Skin epidermis (tissue), 12 donors: Measurements from ENCODE around the gene ST8SIA5.
A peak's percentile ranks its signal among the peaks of the same experiment; 100 is the strongest.

Experiments
- H3K27ac ChIP-seq, 21 experiments: fragments of 200-600 bp; sonication (generic) in 11 of 21; one replicate each; pipeline ENCODE4 v1.5.0; 2020; ENCODE audit warnings: mild to moderate bottlenecking in 3 of 21, inconsistent platforms in 2 of 21, moderate library complexity in 2 of 21
- H3K4me3 ChIP-seq, 7 experiments: fragments of 200-600 bp; sonication (generic) in 2 of 7; one replicate each; pipeline ENCODE4 v1.5.0; 2020; ENCODE audit warnings: inconsistent platforms in 2 of 7, mild to moderate bottlenecking in 2 of 7, moderate library complexity in 1 of 7

The ST8SIA5 gene

DNA sequence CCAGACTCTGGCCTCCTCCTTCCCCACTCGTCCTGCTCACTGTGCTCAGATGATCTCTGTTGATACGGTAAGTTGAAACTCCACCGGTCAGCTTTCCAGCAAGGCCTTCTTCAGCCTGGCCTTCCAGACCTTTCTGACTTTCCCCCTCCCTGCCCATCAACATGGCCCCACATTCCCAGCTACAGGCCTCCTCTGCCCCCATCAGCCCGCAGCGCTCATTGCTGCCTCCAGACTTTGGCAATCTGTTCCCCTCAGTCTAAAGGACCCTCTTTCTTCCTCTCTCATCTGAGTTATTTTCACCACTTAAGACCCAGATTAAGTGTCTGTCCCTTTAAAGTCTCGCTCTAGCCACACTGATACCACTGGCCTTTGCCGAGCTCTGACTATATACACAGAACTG lies 110.4 kb downstream of the ST8SIA5 start:
- H3K27ac ChIP-seq, result no peak overlapping the region
- H3K4me3 ChIP-seq, result no peak overlapping the region

DNA sequence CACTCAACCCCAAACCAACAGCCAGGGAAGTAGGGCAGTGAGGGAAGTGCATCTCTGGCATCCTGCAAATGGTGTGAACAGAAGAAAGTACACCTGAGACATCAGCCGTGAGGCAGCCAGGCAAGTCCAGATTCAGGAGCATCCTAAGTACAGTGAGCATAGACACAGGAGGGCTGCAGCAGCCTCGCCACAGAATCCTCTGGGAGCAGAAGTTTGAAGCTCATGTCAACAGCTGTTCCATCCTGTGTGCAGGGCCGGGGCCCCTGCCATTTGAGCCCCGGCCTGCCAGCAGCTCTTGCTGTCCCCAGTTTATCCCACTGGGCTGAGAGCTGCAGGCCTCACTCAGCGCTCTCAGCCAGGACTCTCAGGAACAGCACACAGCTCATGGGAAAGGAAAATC lies 114.3 kb downstream of the ST8SIA5 start:
- H3K4me3 ChIP-seq, result no peak overlapping the region
- H3K27ac ChIP-seq, result no peak overlapping the region

DNA sequence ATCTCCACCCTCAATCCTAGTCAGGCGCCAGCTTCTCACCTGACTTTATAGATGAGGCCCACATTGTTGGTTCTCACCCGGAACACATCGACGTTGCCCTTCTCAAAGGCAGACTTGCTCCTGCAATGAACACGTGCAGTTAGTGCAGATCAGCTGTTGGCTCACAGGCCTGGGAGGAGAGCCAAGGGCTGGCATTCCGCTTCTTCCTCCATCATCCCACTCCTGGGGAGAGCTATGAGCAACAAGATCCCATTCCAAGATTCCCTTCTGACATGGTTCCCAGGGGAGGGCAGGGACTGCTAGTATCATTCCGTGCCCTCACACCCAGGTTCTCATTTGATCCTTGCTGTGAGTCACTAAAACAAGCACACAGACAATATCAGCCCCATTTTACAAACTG lies 114.9 kb downstream of the ST8SIA5 start:
- no peak overlapping the region for H3K4me3 ChIP-seq
- H3K27ac ChIP-seq, result no peak overlapping the region

DNA sequence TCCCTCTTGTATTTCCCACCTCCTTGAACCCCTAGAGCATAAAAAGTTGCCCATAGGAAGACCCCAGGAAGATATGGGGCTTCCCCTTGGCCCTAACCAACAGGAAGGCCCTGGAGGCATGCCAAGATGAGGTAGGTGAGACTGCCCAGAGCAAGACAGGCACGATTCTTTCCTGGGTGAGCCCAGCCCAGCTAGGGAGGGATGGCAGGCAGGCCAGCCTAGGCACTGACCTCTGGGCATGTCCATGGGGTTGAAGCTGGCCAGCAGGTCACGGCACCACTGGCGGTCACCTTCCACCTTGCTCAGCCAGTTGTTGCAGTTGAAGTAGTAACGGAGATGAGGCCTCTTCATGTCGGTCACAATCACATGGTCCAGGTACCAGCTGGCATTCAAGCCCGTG lies 117.5 kb downstream of the ST8SIA5 start:
- H3K4me3 ChIP-seq, result no peak overlapping the region
- no peak overlapping the region for H3K27ac ChIP-seq

DNA sequence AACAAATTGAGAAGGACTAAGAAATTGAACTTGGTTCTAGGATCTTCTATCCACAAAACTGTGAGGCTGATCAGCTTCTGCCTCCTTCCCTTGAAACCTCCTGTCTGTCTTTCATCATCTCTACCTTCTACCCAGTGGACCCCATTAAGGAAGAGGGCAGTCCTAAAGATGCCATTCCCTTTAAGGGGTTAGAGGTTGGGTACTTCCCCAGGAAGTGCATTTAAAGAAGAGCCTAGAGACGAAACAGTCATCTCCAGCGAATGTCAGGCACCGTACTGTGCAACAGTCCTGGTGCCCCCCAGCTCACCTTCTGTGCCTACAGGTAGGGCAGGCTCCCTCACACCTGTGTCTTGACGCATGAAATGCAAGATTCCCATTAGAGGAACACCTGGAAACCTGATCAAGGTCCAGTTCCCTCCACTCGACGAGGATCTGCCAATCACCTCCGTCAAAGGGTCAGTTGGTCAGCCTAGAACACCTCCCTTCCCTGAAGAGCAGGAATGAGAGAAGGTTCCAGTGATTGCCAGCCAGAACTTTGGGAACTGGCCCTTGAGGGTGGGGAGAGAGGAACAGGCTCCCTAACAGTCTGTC lies 120.7 kb downstream of the ST8SIA5 start:
- no peak overlapping the region for H3K4me3 ChIP-seq
- no peak overlapping the region for H3K27ac ChIP-seq

DNA sequence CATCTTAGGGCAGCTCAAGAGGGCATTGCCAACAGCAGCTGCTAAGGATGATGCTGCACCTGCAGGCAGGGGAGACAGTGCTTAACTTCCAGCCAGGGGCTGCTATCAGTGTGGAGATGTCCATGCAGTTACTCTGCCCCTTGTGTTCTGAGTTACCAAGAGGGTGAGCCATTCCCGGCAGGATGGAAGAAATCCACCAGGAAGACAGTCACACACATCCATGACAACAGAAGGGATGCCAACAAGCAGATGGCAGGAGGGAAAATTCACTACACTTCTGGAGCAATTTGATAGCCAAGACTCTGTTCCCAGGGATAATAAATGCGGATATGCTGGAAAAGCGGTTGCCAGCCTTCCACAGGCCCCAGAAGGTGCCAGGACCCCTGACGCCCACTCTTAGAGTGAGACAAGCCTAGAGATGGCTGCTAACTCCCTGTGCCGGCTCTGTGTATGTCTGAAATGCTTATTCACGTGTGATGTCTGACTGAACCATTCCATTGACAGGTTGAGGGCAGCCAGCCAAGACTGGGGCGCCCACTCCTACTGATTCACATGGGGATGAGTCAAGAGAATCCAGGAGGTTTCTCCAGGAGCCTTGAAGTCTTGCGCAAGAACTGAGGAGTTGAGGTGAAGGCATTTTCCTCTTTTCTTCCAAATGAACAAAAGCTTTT lies 124.3 kb downstream of the ST8SIA5 start:
- Histone ChIP-seq H3K27ac (no peak overlapping the region), H3K4me3 (no peak overlapping the region)

DNA sequence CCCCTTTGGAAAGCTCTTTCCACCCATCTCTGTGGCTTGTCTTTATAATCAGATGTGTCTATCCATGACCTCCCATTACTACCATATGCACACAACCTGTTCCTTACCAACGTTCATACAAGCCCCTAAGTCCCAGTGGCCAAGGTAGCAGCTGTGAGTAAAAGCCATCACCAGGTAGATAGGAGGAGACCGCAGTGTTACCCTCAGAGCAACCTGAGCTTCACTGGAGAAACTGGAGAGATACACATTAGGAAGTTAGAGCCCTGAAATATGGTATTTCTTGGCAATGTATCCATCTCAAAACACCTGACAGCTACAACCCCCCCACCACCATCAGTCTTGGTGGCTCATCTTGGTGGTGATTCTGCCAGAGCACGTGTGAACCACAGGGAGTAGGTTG lies 125.9 kb downstream of the ST8SIA5 start:
- Histone ChIP-seq H3K4me3 (no peak overlapping the region), H3K27ac (no peak overlapping the region)

DNA sequence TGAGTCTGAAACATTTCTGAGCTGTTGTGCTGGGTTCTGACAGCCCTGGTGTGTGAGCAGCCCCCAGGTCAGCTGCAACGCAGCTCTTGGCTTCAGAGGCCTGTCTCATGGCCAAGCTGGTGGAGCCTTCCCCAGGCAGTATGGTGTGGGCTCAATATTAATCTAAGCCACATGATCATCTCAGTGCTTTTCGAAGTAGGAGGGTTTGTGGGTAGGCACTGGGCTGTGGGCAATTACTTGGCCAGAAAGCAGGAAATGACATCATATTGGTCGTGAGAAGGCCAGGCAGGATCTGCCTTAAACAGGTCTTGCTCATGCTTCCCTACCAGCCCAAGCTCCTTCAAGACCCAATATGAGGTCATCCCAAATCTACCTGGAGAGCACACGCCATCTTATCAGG lies 126.7 kb downstream of the ST8SIA5 start:
- no peak overlapping the region for H3K4me3 ChIP-seq
- H3K27ac ChIP-seq, result no peak overlapping the region

DNA sequence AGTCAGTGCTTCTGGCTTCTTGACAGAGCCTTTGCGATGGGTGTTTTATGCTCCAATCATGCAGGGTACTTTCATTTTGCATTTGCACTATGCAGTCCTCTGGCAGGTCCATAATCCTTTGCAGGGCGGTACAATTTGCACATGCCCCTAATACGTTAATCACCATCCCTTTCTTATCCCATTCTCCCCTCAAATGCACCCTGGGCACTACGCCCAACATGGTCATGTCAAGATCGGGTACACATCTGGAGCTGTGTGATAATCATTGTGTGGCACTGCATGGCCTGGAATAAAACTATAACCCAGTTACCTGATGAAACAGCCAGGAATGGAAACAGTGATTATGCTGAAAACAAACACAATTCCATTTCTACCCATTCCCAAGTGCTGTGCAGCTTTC lies 127.5 kb downstream of the ST8SIA5 start:
- H3K27ac ChIP-seq, result no peak overlapping the region
- no peak overlapping the region for H3K4me3 ChIP-seq

DNA sequence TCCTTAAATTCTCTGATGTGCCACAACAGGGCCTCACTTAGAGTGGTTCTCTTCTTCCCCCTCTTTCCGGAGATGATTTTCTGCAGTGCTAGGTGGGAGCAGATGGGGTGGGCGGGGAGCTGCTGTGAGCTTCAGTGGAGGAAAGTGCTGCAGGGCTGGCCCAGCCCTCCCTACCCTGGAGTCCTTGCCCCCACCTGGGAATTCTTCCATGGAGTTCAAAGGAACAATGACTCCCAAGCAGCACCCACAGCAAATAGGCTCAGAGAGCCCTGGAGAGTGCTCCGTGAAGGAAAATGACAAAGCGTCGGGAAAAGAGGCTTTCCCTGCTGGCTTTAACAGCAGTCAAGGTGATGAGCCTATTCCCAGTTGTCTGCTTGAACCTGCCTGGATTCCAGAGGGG lies 128.6 kb downstream of the ST8SIA5 start:
- no peak overlapping the region for H3K4me3 ChIP-seq
- H3K27ac ChIP-seq, result no peak overlapping the region

DNA sequence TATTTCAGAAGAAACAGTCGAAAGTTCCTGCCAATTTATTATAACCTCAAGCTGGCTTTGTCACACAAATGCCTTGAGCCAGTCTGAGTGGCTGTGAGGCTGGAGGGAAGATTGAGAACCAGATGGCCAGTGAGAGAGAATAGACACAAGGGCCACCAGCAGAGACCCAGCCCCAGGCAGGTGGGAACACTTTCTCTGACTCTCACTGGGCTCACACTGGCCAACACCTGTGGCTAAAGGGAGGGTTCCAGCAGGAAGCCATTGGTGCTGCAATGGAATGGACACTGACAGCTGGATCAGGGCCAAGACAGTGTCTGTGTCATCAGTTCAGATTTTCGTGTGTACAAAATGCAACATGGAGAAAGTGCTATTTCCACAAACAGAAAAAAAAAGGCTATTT lies 129.7 kb downstream of the ST8SIA5 start:
- H3K4me3 ChIP-seq, result no peak overlapping the region
- no peak overlapping the region for H3K27ac ChIP-seq

DNA sequence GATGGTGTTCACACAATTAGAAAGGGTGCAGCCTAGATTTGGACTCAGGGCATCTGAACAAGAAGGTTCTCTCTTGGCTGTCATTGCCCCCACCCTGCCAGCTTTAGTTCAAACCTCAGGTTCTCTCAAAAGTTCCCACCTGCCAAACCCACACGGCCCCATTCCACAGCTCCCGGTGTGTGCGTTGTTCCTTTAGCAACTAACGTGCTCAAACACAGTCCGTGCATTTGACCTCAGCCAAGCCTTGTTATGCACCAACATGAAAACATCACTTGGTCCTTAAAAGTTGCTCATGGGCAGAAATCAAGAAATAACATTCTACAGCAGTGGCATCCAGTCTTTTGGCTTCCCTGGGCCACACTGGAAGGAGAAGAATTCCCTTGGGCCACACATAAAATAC lies 131.8 kb downstream of the ST8SIA5 start:
- no peak overlapping the region for H3K4me3 ChIP-seq

DNA sequence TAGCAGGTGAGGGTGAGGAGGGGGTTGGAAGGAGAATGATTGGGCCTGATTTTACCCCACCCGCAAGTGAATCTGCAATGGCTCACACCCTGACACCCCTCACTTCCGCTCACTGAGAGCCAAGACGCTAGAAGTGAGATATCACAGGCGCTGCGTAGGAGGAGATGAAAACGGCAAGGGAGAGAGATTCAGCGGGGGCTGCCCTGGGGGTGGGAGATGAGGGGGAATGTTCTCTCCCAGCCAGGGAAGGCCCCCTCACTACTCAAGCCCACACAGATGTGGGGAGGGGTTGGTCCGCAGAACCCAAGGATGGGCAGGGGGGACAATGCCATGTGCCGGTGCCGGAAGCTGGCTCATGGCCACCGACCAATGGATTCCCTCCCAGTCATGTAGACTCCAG lies 132.7 kb downstream of the ST8SIA5 start:
- H3K27ac ChIP-seq, result no peak overlapping the region
- no peak overlapping the region for H3K4me3 ChIP-seq

More for the DNA sequence above, 131.8 kb downstream of the ST8SIA5 start:
- H3K27ac ChIP-seq, result no peak overlapping the region

DNA sequence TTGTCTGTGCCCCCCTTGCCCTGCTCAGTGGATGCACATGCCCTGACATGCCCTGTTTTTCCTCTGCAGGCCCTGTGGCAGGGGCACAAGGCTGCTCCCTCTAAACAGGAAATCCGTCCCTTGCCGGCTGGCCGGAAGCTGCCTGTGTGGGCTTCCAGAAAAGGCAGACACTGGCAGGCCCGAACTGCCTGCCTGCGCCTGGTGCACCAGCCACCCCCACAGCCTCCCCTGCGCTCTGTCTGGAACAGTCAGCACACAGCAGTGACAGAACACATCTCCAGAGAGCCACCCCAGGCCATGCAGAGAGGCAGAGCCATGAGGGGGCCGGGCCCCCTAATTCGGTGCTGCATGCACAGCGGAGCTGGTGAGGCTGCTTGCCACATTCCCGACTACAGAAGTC lies 133.3 kb downstream of the ST8SIA5 start:
- H3K27ac ChIP-seq, result peak overlapping the region in 3 of 21 experiments; percentile 13 to 54 (median 14)
- H3K4me3 ChIP-seq, result no peak overlapping the region

DNA sequence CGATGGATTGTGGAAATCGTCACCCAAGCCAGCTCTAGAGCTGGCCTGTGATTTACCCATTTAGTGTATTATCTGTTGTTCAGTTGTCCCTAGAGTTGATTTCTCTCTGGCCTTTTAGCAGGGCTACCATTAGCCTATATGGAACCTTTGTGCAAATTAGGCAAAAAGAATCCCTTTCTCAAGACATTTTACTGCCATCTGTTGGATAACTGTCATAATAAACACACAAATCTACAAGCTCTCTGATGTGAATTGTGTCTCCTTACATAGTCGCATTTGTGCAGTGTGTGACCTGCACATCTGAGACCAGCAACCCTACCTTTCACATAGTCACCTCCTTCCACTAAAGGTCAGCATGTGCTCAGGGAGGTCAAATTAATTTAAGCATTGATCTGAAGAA lies 133.9 kb downstream of the ST8SIA5 start:
- H3K4me3 ChIP-seq, result no peak overlapping the region
- H3K27ac ChIP-seq, result peak overlapping the region in 1 of 21 experiments; percentile 54

DNA sequence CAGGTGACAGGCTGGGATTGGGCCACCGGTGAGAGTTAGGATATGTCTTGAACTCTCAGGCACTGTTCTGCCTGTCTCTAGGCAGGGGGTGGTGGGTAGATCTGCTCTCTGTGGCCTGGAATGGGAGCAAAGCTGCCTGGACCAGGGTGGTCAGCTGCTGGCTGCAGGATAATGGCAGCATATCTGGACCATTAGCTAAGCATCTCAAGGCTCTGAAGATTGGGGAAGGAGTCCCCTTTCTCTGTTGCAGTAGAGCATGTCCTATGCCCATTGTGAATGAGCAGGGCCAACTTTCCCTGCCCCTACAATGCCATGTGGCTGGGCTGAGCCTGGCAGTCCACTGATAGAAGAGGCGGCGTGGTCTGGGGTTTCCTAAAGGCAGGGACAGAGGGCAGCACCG lies 134.4 kb downstream of the ST8SIA5 start:
- no peak overlapping the region for H3K27ac ChIP-seq
- H3K4me3 ChIP-seq, result no peak overlapping the region

DNA sequence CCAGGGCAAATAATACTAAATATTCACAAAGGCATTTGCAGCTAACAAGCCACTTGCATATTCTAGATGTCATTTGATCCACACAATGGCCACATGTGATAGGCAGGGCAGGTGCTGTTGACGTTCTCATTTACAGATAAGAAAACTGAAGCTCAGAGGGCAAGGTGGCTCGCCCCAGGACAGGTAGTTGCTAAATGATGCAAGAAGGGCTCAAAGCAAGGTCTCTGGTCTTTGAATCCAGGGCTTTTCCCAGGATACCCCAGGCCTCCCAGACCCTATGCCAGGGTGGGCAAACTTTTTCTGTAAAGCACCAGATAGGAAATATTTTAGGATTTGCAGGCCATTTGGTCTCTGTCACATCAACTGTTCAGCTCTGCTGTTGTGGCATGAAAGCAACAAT lies 135.0 kb downstream of the ST8SIA5 start:
- no peak overlapping the region for H3K27ac ChIP-seq
- H3K4me3 ChIP-seq, result no peak overlapping the region

DNA sequence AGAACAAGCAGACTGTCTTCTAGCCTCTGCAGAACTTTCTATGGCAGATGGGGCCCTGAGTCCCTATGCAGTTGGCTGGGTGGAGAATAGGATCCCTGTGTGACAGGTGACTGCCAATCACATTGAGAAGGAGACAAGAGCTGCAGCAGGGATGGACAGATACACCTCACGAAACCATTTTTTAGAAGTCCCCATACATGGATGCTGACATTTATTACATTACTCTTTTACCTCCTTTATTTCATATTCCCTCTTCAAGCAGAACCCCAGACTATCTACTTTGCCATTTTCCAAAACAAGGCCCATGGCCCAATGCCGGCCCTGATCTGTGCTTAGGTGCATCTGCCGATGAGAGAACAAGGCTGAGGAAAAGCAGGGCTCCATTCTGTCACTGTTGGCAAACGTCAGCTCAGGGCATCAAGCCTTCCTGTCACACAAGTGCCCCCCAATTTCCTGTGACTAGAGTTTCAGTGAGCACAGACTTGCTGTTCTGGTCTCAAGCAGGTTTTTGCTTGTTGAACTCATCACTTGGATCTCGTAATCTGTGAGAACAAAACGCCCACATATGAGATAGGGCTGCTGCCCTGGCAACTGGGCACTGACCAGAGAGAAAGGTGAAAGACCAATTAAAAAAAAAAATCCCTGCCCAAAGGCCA lies 135.6 kb downstream of the ST8SIA5 start:
- Histone ChIP-seq H3K27ac (peak overlapping the region in 1 of 21 experiments; percentile 14), H3K4me3 (no peak overlapping the region)

DNA sequence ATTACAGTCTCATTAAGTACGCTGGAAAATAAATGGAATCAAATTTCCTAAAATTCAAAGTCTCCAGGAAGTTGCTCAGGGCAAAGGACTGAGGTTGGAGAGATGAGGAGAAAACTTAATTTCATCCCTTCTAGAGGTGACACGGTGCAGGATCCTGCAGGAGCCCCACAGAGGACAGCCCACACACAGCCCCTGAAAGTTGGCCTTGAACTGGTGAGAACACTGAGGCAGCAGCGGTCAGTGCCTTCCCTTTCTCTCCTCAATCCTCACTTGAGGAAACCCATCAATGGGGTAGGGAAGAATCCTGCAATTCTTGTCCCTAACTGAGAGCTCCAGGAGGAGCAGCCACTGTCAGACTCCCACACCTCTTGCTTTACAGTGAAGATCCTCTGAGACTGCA lies 137.3 kb downstream of the ST8SIA5 start:
- H3K4me3 ChIP-seq, result no peak overlapping the region
- H3K27ac ChIP-seq, result no peak overlapping the region
